Right atrium auricular region (tissue), 2 donors: ENCODE measurements around the gene ANKRD6. TPM values are rescaled to one million over a fixed set of nuclear protein-coding genes. Genes with fewer than 3 reads are reported as not detected.
A peak's percentile ranks its signal among the peaks of the same experiment; 100 is the strongest.

Source experiments
- DNase-seq: peaks from one replicate; pipeline ENCODE4 v3.0.0-alpha.2; 2019; ENCODE audit warnings: low spot score
- H3K27ac ChIP-seq, 2 donors: fragments of 200-600 bp; sonication (generic); 1 replicate in 1 of 2; 2 replicates in 1 of 2; pipeline ENCODE4 v1.5.1; 2016 to 2019
- H3K27me3 ChIP-seq, 2 donors: fragments of 200-600 bp; sonication (generic); one replicate each; pipeline versions ENCODE4 v1.5.1 to v1.6.0; 2017 to 2019
- H3K36me3 ChIP-seq: fragments of 200-600 bp; sonication (generic); one replicate; pipeline ENCODE4 v1.5.1; 2016
- H3K4me1 ChIP-seq, 2 donors: fragments of 200-600 bp; sonication (generic); one replicate each; pipeline versions ENCODE4 v1.5.1 to v1.6.0; 2017 to 2019
- H3K4me3 ChIP-seq, 2 donors: fragments of 200-600 bp; sonication (generic); 1 replicate in 1 of 2; 2 replicates in 1 of 2; pipeline ENCODE4 v1.5.1; 2017 to 2019; ENCODE audit warnings: mild to moderate bottlenecking in 1 of 2, moderate library complexity in 1 of 2
- H3K9me3 ChIP-seq, 2 donors: fragments of 200-600 bp; sonication (generic); one replicate each; pipeline ENCODE4 v1.5.1; 2019
- CTCF ChIP-seq, 2 donors: fragments of 200-600 bp; sonication (generic); IDR thresholded peaks; one replicate each; pipeline ENCODE4 v1.5.1; 2019; ENCODE audit warnings: antibody characterized with exemption in 2 of 2
- total RNA-seq, 2 donors: library from RNA; depleted of rRNA; stranded (reverse); fragments of >200 nt; gene quantifications; one replicate each; pipeline ENCODE4 v1.1.0, GENCODE V29; 2016

ANKRD6 gene
- total RNA-seq, 2 donors from 2014 or later, result 9.2 to 12.3 TPM

GRCh38 chr6:89675949-89676748, 243.2 kb downstream of the ANKRD6 start:
- DNase-seq, result no peak
- Histone ChIP-seq H3K27ac (peak overlapping the region; percentile 9 to 34), H3K36me3 (peaks cover 85% of the 10 kb centered on the region), H3K4me1 (peaks cover 0 to 30% of the 10 kb centered on the region in 2 donors), H3K9me3 (no peaks in the 10 kb centered on the region), H3K27me3 (no peaks in the 10 kb centered on the region), H3K4me3 (no peak overlapping the region)
- no peak for TF ChIP-seq CTCF (IDR thresholded peaks at IDR 0.05)

- Histone ChIP-seq H3K4me1 (peaks cover 0 to 23% of the 10 kb centered on the region in 2 donors), H3K9me3 (no peaks in the 10 kb centered on the region), H3K4me3 (no peak overlapping the region), H3K27ac (no peak overlapping the region), H3K27me3 (no peaks in the 10 kb centered on the region), H3K36me3 (peaks cover 84% of the 10 kb centered on the region)
- DNase-seq, result no peak
- TF ChIP-seq CTCF (IDR thresholded peaks at IDR 0.05), result no peak
Measured at GRCh38 chr6:89678531-89678930, 245.6 kb downstream of the ANKRD6 start.

- DNase-seq, result no peak
- H3K36me3 ChIP-seq, result peaks cover 89% of the 10 kb centered on the region
Measured at GRCh38 chr6:89679215-89680120, 246.5 kb downstream of the ANKRD6 start.

GRCh38 chr6:89680150-89680549, 247.2 kb downstream of the ANKRD6 start:
- peaks cover 89% of the 10 kb centered on the region for H3K36me3 ChIP-seq
- peaks cover 0 to 23% of the 10 kb centered on the region in 2 donors for H3K4me1 ChIP-seq
- no peak for TF ChIP-seq CTCF (IDR thresholded peaks at IDR 0.05)
- no peaks in the 10 kb centered on the region for H3K9me3 ChIP-seq
- peak overlapping the region in 1 of 2 donors; percentile 26 for H3K27ac ChIP-seq
- H3K27me3 ChIP-seq, result no peaks in the 10 kb centered on the region
- no peak for DNase-seq
- no peak overlapping the region for H3K4me3 ChIP-seq

More at GRCh38 chr6:89679215-89680120, 246.5 kb downstream of the ANKRD6 start:
- no peaks in the 10 kb centered on the region for H3K9me3 ChIP-seq
- peak overlapping the region in 1 of 2 donors; percentile 16 for H3K27ac ChIP-seq
- no peak overlapping the region for H3K4me3 ChIP-seq
- no peaks in the 10 kb centered on the region for H3K27me3 ChIP-seq
- H3K4me1 ChIP-seq, result peaks cover 0 to 23% of the 10 kb centered on the region in 2 donors
- no peak for TF ChIP-seq CTCF (IDR thresholded peaks at IDR 0.05)

GRCh38 chr6:89680551-89680950, 247.6 kb downstream of the ANKRD6 start:
- peaks cover 89% of the 10 kb centered on the region for H3K36me3 ChIP-seq
- peak overlapping the region in 1 of 2 donors; percentile 26 for H3K27ac ChIP-seq
- H3K4me3 ChIP-seq, result no peak overlapping the region
- DNase-seq, result no peak
- H3K4me1 ChIP-seq, result peaks cover 0 to 19% of the 10 kb centered on the region in 2 donors
- H3K27me3 ChIP-seq, result no peaks in the 10 kb centered on the region
- H3K9me3 ChIP-seq, result no peaks in the 10 kb centered on the region
- no peak for TF ChIP-seq CTCF (IDR thresholded peaks at IDR 0.05)
